ENCODE data around the gene IRF2BP1.

Gene IRF2BP1

DNA sequence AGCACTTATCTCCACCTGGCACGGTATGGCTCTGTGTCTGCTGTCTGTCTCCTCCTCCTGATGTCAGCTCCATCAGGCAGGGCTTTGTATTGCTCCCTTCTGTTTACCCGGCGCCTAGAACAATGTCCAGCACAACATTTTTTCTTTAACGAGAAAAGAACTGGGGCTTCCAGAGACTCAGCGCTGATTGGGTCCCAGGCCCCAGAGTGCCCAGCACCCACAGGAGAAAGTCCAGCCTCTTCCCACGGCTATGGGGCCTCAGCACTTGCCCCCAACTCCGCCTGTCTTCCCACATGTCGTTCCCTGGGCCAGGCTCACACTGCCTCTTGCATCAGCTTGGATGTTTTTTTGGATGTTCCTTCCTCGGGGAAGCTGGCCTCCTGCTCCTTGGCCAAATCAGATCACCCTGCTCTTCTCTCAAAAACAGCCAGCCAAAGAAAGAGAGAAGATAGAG, 9.6 kb upstream of the IRF2BP1 start:
- DNase-seq (ENCODE audit: insufficient read length, low spot score) (no peak), FAIRE-seq (no peak)
- TF ChIP-seq SPI1 (IDR thresholded peaks at IDR 0.05; ENCODE audit: low read depth, low read length) (no peak), POU2F2 (IDR thresholded peaks at IDR 0.05; ENCODE audit: low read depth, low read length) (no peak), POLR2A (IDR thresholded peaks at IDR 0.05; ENCODE audit: low read depth, low read length) (no peak), TAF1 (IDR thresholded peaks at IDR 0.05; ENCODE audit: low read depth, low read length) (no peak), POLR2AphosphoS5 (IDR thresholded peaks at IDR 0.05; ENCODE audit: low read depth, low read length) (no peak), PAX5 (IDR thresholded peaks at IDR 0.05; ENCODE audit: insufficient read depth, low read length, severe bottlenecking) (no peak)

DNA sequence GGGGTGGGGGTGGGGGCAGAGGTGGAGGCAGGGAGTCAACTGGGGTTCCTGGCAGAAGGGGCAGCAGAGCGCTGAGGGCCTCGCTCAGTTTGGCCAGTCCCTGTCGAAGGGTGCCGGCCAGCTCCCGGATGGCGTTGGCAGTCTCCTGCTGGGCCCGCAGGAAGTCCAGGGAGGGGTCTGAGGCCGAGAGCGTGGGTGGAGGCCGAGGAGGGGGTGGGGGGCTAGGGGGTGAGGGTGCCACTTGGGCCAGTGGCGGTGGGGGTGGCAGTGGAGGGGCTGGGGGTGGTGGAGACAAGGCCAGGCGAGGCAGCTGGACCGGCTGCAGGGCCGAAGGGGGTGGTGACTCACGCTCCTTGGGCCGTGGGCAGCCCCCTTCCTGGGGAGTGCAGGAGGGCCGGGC, 4.9 kb upstream of the IRF2BP1 start:
- TF ChIP-seq POLR2AphosphoS5 (IDR thresholded peaks at IDR 0.05; ENCODE audit: low read depth, low read length) (no peak), POU2F2 (IDR thresholded peaks at IDR 0.05; ENCODE audit: low read depth, low read length) (no peak), POLR2A (IDR thresholded peaks at IDR 0.05; ENCODE audit: low read depth, low read length) (no peak), TAF1 (IDR thresholded peaks at IDR 0.05; ENCODE audit: low read depth, low read length) (no peak), SPI1 (IDR thresholded peaks at IDR 0.05; ENCODE audit: low read depth, low read length) (no peak), PAX5 (IDR thresholded peaks at IDR 0.05; ENCODE audit: insufficient read depth, low read length, severe bottlenecking) (no peak)
- FAIRE-seq: no peak
- DNase-seq (ENCODE audit: insufficient read length, low spot score): no peak

DNA sequence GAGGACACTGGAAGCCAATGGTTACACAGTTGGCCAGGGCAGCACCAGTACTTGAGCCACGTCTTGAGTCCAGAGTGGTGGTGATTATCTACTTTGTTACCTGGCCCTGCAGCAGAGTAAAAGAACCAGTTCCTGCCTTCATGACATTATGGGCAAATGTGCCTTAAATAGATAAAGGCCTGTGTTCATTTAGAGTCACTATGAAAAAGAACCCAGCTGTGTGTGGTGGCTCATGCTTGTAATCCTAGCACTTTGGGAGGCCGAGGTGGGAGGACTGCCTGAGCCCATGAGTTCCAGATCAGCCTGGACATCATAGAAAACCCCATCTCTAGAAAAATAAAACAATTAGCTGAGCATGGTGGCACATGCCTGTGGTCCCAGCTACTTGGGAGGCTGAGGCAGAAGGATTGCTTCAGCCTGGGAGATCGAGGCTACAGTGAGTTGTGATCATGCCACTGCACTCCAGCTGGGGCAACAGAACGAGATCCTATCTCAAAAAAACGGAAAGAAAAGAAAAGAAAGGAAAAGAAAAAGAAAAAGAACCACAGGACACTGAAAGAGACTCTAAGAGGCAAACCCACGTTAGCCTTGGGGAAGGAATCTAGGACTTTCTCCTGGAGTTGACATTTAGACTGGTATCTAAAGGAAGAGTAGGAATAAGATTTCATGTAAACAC, 3.4 kb upstream of the IRF2BP1 start:
- no peak for FAIRE-seq
- TF ChIP-seq POU2F2 (IDR thresholded peaks at IDR 0.05; ENCODE audit: low read depth, low read length) (no peak), SPI1 (IDR thresholded peaks at IDR 0.05; ENCODE audit: low read depth, low read length) (no peak), POLR2AphosphoS5 (IDR thresholded peaks at IDR 0.05; ENCODE audit: low read depth, low read length) (no peak), PAX5 (IDR thresholded peaks at IDR 0.05; ENCODE audit: insufficient read depth, low read length, severe bottlenecking) (no peak), TAF1 (IDR thresholded peaks at IDR 0.05; ENCODE audit: low read depth, low read length) (no peak), POLR2A (IDR thresholded peaks at IDR 0.05; ENCODE audit: low read depth, low read length) (no peak)
- DNase-seq (ENCODE audit: insufficient read length, low spot score): no peak

DNA sequence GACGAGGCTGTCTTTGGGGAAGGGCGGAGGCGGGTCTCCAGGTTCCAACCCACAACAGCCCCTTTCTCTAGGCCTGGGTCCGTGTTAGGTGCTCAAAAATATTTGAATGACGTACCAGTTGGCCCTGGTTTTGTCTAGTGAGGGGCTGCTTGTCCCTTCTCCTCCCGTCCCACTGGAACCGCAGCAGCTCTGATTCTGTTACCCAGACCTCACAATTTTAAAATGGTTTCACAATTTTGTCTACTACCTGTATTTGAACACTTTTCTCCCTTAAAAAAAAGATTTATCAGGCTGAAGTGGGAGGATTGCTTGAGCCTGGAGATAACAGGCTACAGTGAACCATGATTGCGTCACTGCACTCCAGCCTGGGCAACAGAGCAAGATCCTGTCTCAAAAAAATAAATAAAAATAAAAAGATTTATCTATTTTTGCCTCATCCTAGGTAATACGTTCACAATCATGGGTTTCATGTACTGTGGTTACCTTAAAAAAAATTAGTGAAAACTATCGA, 1.3 kb upstream of the IRF2BP1 start:
- TF ChIP-seq POLR2AphosphoS5 (IDR thresholded peaks at IDR 0.05; ENCODE audit: low read depth, low read length) (no peak), POLR2A (IDR thresholded peaks at IDR 0.05; ENCODE audit: low read depth, low read length) (no peak), TAF1 (IDR thresholded peaks at IDR 0.05; ENCODE audit: low read depth, low read length) (no peak), SPI1 (IDR thresholded peaks at IDR 0.05; ENCODE audit: low read depth, low read length) (no peak), PAX5 (IDR thresholded peaks at IDR 0.05; ENCODE audit: insufficient read depth, low read length, severe bottlenecking) (no peak), POU2F2 (IDR thresholded peaks at IDR 0.05; ENCODE audit: low read depth, low read length) (no peak)
- DNase-seq (ENCODE audit: insufficient read length, low spot score) (no peak), FAIRE-seq (no peak)

DNA sequence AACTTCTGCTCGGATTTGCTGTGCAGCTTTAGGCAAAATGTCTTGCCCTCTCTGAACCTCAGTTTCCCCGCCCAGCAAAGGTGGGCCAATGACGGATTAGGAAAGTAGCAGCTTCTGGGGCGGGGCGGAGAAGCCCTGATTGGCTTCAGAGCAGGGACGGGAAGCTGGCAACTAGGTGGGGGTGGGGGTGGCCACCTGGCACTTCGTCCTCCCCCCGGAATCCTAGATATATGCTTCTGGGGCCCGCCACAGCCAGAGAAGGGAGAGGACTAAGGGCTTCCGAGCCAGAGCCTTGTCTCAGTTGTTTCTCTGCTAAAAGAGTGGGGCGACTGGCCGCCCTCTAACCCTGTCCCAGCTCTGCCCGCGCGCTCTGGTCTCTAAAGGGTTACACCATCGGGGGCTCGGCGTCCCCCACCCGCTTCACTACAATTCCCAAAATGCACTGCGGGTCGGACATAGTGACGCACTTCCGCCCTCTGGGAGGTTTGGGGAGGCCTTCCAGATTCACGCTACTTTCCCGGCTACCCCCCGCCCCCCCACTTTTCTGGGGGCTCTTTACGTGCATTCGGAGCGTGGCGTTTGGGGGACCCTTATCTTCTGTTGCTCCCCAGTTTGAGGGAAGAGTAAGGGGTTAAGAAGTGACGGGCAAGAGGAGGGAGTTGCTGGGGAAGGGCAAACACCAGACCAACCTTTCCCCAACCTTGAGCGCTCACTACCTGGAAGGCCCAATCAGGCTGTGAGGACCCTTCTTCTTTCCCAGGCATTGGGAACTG, 672 bp upstream of the IRF2BP1 start:
- FAIRE-seq: peak; percentile 99

DNA sequence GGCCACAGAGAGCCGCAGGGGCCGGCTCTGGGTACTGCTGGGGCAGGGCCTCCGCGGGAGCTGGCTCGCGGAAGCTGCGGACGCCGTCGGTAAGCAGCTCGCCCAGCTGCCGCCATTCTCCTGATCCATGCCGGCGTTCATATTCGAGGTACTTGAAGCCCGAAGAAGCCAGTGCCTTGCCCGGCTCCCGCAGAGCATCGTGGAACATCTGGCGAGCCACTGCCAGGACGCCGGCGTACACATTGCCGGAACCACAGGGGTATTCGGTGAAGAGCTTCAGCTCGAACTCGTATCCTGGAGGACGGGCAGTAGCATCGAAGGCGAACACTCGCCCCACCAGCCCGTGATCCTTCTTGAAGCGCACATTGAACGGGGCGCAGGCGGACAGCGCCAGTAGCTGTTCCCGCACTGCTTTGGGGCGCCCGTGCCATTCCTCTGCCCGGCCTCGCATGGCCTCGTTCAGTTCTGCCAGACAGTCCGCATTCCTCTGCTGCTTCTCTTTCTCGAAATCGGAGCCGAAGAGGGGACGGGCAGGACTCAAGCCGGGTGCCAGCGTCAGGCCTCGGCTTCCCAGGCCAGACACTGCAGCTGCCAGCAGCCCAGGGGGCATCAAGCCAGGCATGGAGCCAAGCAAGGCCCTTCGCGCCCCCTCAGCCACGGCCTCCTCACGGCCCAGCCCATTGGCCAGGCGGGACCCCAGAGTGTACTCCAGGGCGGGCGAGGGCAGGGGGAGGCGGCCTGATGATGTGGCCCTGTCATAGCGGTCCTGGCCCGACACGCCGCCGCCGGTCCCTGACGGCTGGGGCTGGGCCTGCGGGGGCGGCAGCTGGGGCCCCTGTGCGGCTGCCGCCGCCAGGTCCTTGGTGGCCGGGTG, 1.0 kb downstream of the IRF2BP1 start:
- DNase-seq (ENCODE audit: insufficient read length, low spot score): peak; percentile 57
- no peak for FAIRE-seq

More for the DNA sequence above, 672 bp upstream of the IRF2BP1 start:
- DNase-seq (ENCODE audit: insufficient read length, low spot score): peak; percentile 86
- TF ChIP-seq SPI1 (IDR thresholded peaks at IDR 0.05; ENCODE audit: low read depth, low read length): peak; percentile 51; the same call in 1 of the 2 replicates
- TF ChIP-seq POU2F2 (IDR thresholded peaks at IDR 0.05; ENCODE audit: low read depth, low read length): peak; percentile 45; the same call in 1 of the 2 replicates
- TF ChIP-seq TAF1 (IDR thresholded peaks at IDR 0.05; ENCODE audit: low read depth, low read length): peak; percentile 76; the same call in 1 of the 2 replicates
- TF ChIP-seq POLR2AphosphoS5 (IDR thresholded peaks at IDR 0.05; ENCODE audit: low read depth, low read length): peak; percentile 50; the same call in 1 of the 2 replicates
- TF ChIP-seq POLR2A (IDR thresholded peaks at IDR 0.05; ENCODE audit: low read depth, low read length): peak; percentile 71; the same call in 1 of the 2 replicates
- TF ChIP-seq PAX5 (IDR thresholded peaks at IDR 0.05; ENCODE audit: insufficient read depth, low read length, severe bottlenecking): no peak

GRCh38 chr19:45883881-45884681, 1.9 kb downstream of the IRF2BP1 start:
- FAIRE-seq (no peak), DNase-seq (ENCODE audit: insufficient read length, low spot score) (no peak)
- no peak for TF ChIP-seq POLR2A (IDR thresholded peaks at IDR 0.05; ENCODE audit: low read depth, low read length)

More for the DNA sequence above, 1.0 kb downstream of the IRF2BP1 start:
- no peak for TF ChIP-seq PAX5 (IDR thresholded peaks at IDR 0.05; ENCODE audit: insufficient read depth, low read length, severe bottlenecking)
- TF ChIP-seq POU2F2 (IDR thresholded peaks at IDR 0.05; ENCODE audit: low read depth, low read length): no peak

GRCh38 chr19:45883586-45883880, 2.4 kb downstream of the IRF2BP1 start:
- no peak for TF ChIP-seq POU2F2 (IDR thresholded peaks at IDR 0.05; ENCODE audit: low read depth, low read length)
- TF ChIP-seq PAX5 (IDR thresholded peaks at IDR 0.05; ENCODE audit: insufficient read depth, low read length, severe bottlenecking): no peak
- TF ChIP-seq SPI1 (IDR thresholded peaks at IDR 0.05; ENCODE audit: low read depth, low read length): no peak
- TF ChIP-seq POLR2AphosphoS5 (IDR thresholded peaks at IDR 0.05; ENCODE audit: low read depth, low read length): no peak
- TF ChIP-seq POLR2A (IDR thresholded peaks at IDR 0.05; ENCODE audit: low read depth, low read length): no peak
- TF ChIP-seq TAF1 (IDR thresholded peaks at IDR 0.05; ENCODE audit: low read depth, low read length): no peak
- FAIRE-seq: no peak
- no peak for DNase-seq (ENCODE audit: insufficient read length, low spot score)

Measured in GM12891 (cell line).